Eye (tissue), 1 donor: Measurements from ENCODE around the gene NUDT14.

Experiments used
- DNase-seq: peaks from one replicate; pipeline ENCODE4 v3.0.0-alpha.2; 2015

Gene NUDT14

GRCh38 chr14:105155681-105156413, 25.3 kb downstream of the NUDT14 start:
- DNase-seq, result no peak

DNA sequence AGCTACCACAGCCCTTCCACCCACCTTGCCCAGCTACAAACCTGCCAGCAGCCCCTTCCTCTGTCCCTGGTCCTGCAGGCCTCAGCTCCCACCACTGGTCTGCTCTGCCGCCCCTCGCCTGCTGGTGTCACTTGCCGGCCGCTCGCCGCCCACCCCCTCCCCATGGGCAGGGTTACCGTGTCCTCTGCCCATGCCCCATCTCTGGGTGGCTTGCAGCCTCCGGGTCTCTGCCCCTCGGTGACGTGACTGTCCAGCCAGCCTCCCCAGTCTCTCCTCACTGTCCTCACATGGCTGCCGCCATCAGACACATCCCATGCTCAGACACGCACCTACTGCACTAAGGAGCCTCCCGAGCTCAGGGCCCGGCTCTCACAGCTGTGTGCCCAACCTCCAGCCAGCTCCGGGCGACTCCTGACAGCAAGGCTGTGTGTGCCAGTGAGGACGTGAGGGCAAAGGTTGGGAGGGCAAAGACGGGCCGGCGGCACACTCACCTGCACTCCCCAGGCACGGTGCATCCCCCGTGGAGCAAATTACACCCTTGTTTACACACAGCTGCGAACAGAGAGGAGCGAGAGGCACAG, 26.0 kb downstream of the NUDT14 start:
- no peak for DNase-seq

- DNase-seq, result no peak
These were observed 26.6 kb downstream of the NUDT14 start for GRCh38 chr14:105154476-105154871.

GRCh38 chr14:105153739-105154475, 27.2 kb downstream of the NUDT14 start:
- no peak for DNase-seq

GRCh38 chr14:105153331-105153731, 27.8 kb downstream of the NUDT14 start:
- no peak for DNase-seq

GRCh38 chr14:105152794-105153241, 28.3 kb downstream of the NUDT14 start:
- no peak for DNase-seq

DNA sequence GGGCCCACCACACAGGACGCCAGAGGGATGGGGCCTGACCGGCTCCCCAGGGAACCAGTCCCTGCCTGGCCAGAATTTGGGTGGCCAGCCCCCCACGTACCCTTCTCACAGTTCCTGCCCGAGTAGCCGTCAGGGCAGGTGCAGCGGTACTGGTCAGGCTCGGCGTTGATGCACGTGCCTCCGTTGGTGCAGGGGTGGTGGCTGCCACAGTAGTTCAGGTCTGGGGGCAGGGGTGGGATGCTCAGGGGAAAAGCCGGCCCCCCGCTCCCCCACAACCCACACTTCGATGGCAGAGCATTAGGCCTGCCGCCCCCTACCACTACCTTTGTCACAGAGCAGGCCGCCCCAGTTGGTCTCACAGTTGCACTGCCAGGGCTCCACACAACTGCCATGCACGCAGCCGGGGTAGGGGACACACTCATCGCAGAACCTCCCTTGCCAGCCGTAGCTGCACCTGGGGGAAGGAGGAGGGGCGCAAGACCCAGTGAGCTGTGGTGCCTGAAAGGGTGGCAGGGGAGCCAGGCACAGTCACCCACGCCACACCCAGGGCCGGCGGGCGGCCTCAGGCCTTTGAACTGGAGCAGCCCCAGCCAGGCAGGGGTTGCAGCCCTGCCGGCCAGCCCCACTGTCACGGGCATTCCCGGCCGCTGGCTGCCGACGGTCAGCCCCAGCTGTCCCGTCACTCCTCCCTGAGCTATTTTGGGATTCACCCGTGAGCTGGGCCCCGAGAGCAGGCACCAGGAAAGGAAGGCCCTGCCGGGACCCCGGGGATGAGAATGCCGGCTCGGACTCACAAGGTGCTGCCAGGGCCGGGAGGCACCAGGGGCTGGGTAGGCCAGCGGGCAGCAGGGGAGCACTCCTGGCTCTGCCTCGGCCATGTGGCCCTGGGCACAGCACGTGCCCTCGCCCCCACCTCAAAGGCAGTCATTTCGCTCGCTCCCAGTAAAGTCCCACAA, 29.0 kb downstream of the NUDT14 start:
- no peak for DNase-seq

DNA sequence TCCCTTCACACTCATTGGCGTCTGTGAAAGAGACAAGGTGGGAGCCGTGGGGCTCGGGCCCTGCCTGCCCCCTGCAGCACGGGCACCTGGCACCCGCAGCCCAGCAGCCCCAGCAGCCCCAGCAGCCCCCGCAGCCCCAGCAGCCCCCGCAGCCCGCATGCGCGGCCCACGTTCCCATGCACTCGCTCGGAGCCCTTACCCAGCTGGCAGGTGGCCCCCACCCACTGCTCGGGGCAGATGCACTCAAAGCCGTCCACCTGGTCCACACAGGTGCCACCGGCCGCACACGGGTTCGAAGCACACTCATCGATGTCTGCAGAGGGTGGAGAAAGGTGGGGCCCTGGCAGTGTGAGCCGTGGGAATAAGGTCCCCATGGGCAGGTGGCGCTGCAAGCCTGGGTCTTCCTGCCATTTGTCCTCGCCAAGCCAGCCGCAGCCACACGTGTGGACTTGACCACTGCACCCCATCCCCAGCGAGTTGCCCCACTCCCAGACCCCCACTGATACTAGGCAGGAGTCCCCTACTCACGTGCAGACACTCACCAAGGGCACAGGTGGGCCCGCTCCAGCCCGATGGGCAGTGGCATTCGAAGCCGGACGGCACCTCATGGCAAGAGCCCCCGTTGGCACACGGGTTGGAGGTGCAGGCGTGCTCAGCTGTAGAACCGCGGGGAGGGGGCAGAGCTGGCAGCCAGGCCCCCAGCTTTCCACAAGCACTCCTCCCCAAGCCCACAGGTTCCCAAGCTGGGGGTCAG, 29.9 kb downstream of the NUDT14 start:
- no peak for DNase-seq

GRCh38 chr14:105150368-105151083, 30.6 kb downstream of the NUDT14 start:
- DNase-seq, result no peak

DNA sequence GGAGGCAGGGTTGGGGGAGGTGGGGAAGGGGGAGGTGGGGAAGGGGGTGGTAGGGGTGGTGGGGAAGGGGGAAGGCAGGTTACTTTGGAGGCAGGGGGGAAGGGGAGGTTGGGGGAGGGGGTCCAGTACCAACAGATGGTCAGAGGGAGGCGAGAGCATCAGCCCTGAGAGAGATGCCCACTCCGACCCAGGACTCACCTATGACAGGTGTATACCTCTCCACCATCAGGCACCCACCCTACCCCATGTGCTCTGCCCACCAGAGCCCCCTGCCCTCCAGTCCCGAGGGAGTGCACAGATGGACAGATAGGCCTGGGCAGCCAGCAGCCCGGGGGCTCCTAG, 31.1 kb downstream of the NUDT14 start:
- DNase-seq, result no peak

GRCh38 chr14:105149146-105149781, 31.8 kb downstream of the NUDT14 start:
- DNase-seq, result no peak

DNA sequence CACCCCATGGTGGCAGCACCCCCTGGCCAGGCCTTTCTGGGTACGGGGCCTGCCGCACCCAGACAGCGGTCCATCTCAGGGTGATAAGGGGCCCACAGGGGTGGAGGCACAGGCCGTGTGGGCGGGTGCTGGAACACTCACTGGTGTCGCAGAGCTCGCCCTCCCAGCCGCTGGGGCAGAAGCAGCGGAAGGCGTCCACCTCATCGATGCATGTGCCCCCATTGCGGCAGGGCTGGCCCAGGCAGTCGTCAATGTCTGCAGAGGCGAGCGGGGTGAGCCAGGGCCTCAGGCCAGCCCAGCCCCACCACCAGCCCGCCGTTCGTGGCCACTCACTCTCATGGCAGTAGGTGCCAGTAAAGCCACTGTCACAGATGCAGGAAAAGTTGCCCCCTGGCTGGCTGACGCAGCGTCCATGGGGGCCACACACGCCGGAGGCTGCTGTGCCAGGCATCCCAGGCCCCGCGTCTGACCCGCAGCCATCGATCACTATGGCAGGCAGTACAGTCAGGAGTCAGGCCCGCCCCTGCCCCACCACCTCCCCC, 32.4 kb downstream of the NUDT14 start:
- DNase-seq, result no peak

- no peak for DNase-seq
These were observed 33.2 kb downstream of the NUDT14 start for GRCh38 chr14:105147671-105148603.

GRCh38 chr14:105146976-105147635, 34.0 kb downstream of the NUDT14 start:
- DNase-seq, result no peak

DNA sequence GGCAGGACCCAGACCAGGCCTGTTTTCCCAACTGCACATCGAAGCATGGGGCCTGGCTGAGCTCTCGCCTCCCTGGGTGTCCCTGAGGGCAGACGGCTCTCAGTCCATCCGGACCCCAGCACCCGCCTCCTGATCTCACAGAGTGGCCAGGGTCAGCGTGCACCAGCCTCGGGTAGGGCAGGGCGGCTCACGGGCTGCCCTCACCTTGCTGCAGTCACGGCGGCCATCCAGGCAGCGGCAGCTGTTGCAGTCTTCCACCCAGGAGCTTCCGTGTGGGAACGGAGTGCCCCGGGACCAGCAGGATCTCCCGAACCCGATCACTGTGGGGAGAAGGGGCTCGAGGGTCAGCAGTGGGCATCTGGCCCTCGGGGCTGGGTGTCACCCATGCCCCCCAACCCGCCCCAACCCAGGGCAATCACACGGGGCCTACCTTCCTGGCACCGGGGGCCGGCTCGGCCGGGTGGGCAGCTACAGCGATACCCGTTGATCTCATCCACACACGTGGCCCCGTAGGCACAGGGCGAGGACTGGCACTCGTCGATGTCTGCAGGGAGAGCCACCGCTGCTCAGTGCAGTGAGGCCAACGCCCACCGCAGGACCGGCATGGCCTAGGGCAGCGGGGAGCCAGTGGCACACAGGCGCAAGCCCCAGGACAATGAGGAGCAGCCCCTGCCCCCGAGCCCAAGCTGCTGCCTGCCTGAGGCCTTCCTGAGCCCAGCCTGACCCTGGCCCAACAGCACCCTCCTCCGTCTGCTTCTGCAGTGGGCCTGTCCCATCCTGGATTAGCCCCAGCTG, 34.7 kb downstream of the NUDT14 start:
- no peak for DNase-seq

DNA sequence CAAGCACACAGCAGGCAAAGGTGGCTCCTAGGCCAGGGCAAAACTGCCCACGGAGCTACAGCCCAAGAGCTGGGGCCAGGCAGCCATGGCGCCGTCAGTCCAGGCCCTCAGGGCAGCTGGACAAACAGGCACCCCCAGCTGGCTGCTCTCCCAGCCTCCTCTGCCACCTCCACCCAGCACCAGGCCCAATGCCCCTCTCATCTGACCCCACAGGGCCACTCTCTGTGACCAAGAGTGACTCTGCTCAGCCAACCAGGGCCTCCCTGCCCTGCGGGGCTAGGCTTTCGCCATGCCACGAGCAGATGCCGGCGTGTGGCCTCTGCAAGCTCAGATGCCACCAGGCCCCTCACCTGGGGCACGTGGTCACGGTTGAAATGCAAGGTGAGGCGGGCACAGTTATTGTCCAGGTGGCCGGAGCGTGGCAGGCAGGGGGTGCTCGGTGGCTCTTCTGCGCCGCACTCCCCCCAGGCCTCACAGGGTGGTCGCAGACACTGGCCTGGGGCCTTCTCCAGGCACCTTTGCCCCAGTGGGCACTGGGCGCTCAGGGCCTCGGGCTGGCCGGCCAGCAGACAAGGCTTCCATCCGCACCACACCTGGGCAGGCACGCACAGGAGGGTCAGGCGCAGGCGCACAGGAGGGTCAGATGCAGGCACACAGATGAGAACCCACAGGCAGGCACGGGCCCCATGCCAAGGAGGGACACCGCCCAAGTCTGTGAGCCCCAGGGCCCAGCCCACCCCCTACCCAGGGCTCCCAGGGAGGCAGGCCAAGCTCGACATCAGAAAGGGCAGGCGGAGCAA, 35.5 kb downstream of the NUDT14 start:
- DNase-seq, result no peak
